Endothelial cell of umbilical vein (primary cell): ENCODE data around the gene CIITA.

ENCODE experiments used
- POLR2A ChIP-seq: IDR thresholded peaks from 2 replicates; pipeline ENCODE4 v1.6.1; 2012; ENCODE audit warnings: low read depth, mild to moderate bottlenecking, control low read depth, low read length
- TF ChIP-seq, protein P1 (sequence below), 2 donors: IDR thresholded peaks; 1 replicate in 1 of 2; 2 replicates in 1 of 2; pipeline ENCODE4 v1.5.1; 2011; ENCODE audit warnings: low read length in 2 of 2, mild to moderate bottlenecking in 2 of 2, moderate library complexity in 2 of 2, control low read depth in 1 of 2, inconsistent platforms in 1 of 2, low read depth in 1 of 2; ENCODE audit not compliant: insufficient read depth in 1 of 2; ENCODE audit errors: extremely low read depth in 1 of 2

DNA sequence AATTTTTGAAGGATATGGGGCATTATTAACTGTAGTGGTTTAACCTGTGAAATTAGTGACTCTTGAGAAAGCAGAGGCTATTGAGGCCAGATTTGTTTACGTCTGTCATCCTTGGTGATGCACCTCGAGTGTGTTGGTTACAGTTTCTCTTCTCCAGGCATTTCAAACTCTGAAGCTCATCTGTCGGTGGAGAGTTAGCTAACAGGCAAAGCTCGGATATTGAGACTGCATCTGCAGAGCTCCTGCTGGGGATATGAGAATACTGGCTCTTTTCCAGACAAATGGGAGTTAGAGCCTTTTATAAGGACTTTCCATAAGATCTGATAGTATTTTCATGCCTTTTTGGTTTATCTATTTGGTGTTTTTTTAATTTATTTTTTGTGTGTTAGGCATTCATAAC is 74.0 kb downstream of the CIITA start:
- TF ChIP-seq POLR2A: no peak
- TF ChIP-seq, protein P1, sequence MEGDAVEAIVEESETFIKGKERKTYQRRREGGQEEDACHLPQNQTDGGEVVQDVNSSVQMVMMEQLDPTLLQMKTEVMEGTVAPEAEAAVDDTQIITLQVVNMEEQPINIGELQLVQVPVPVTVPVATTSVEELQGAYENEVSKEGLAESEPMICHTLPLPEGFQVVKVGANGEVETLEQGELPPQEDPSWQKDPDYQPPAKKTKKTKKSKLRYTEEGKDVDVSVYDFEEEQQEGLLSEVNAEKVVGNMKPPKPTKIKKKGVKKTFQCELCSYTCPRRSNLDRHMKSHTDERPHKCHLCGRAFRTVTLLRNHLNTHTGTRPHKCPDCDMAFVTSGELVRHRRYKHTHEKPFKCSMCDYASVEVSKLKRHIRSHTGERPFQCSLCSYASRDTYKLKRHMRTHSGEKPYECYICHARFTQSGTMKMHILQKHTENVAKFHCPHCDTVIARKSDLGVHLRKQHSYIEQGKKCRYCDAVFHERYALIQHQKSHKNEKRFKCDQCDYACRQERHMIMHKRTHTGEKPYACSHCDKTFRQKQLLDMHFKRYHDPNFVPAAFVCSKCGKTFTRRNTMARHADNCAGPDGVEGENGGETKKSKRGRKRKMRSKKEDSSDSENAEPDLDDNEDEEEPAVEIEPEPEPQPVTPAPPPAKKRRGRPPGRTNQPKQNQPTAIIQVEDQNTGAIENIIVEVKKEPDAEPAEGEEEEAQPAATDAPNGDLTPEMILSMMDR (IDR thresholded peaks at IDR 0.05; ENCODE audit: extremely low read depth in 1 of 2, insufficient read depth in 1 of 2, low read depth in 1 of 2, low read length in 2 of 2): no peak
